ENCODE measurements around the gene CADPS2.
"Not testable (repeated sequence)": the region's sequence is repeated elsewhere in the genome, so short reads cannot be mapped to it uniquely, and the experiment has no call there.

Gene CADPS2

GRCh38 chr7:122691569-122692235, 194.6 kb downstream of the CADPS2 start:
- peak; percentile 0 for DNase-seq (ENCODE audit: low spot score)
- in situ Hi-C loops (cut with MboI; ENCODE audit: low sequenced_read_pairs, unreplicated experiment), result no loop called here
- TF ChIP-seq CTCF (IDR thresholded peaks at IDR 0.05; ENCODE audit: borderline replicate concordance, control extremely low read depth, extremely low read depth, insufficient read depth, missing control alignments), result no peak

- in situ Hi-C loops (cut with MboI; ENCODE audit: low sequenced_read_pairs, unreplicated experiment), result no loop called here
- TF ChIP-seq CTCF (IDR thresholded peaks at IDR 0.05; ENCODE audit: borderline replicate concordance, control extremely low read depth, extremely low read depth, insufficient read depth, missing control alignments), result no peak
- DNase-seq (ENCODE audit: low spot score), result no peak
Observed at GRCh38 chr7:122689346-122690109, 196.7 kb downstream of the CADPS2 start.

GRCh38 chr7:122688400-122688998, 197.8 kb downstream of the CADPS2 start:
- DNase-seq (ENCODE audit: low spot score), result no peak
- no peak for TF ChIP-seq CTCF (IDR thresholded peaks at IDR 0.05; ENCODE audit: borderline replicate concordance, control extremely low read depth, extremely low read depth, insufficient read depth, missing control alignments)
- in situ Hi-C loops (cut with MboI; ENCODE audit: low sequenced_read_pairs, unreplicated experiment), result no loop called here

GRCh38 chr7:122686360-122686878, 199.8 kb downstream of the CADPS2 start:
- DNase-seq (ENCODE audit: low spot score), result no peak
- no peak for TF ChIP-seq CTCF (IDR thresholded peaks at IDR 0.05; ENCODE audit: borderline replicate concordance, control extremely low read depth, extremely low read depth, insufficient read depth, missing control alignments)
- in situ Hi-C loops (cut with MboI; ENCODE audit: low sequenced_read_pairs, unreplicated experiment), result no loop called here

- in situ Hi-C loops (cut with MboI; ENCODE audit: low sequenced_read_pairs, unreplicated experiment), result no loop called here
- TF ChIP-seq CTCF (IDR thresholded peaks at IDR 0.05; ENCODE audit: borderline replicate concordance, control extremely low read depth, extremely low read depth, insufficient read depth, missing control alignments), result no peak
Observed at GRCh38 chr7:122684504-122684903, 201.8 kb downstream of the CADPS2 start.

GRCh38 chr7:122682815-122683550, 203.3 kb downstream of the CADPS2 start:
- in situ Hi-C loops (cut with MboI; ENCODE audit: low sequenced_read_pairs, unreplicated experiment), result no loop called here
- no peak for DNase-seq (ENCODE audit: low spot score)
- no peak for TF ChIP-seq CTCF (IDR thresholded peaks at IDR 0.05; ENCODE audit: borderline replicate concordance, control extremely low read depth, extremely low read depth, insufficient read depth, missing control alignments)

More at GRCh38 chr7:122684504-122684903, 201.8 kb downstream of the CADPS2 start:
- no peak for DNase-seq (ENCODE audit: low spot score)

- DNase-seq (ENCODE audit: low spot score); in situ Hi-C loops (cut with MboI; ENCODE audit: low sequenced_read_pairs, unreplicated experiment): not testable (repeated sequence)
Observed at GRCh38 chr7:122681186-122681585, 205.1 kb downstream of the CADPS2 start.
